ENCODE measurements around the gene ZNF761.
"Not testable (repeated sequence)": the region's sequence is repeated elsewhere in the genome, so short reads cannot be mapped to it uniquely, and the experiment has no call there.

ZNF761 gene

DNA sequence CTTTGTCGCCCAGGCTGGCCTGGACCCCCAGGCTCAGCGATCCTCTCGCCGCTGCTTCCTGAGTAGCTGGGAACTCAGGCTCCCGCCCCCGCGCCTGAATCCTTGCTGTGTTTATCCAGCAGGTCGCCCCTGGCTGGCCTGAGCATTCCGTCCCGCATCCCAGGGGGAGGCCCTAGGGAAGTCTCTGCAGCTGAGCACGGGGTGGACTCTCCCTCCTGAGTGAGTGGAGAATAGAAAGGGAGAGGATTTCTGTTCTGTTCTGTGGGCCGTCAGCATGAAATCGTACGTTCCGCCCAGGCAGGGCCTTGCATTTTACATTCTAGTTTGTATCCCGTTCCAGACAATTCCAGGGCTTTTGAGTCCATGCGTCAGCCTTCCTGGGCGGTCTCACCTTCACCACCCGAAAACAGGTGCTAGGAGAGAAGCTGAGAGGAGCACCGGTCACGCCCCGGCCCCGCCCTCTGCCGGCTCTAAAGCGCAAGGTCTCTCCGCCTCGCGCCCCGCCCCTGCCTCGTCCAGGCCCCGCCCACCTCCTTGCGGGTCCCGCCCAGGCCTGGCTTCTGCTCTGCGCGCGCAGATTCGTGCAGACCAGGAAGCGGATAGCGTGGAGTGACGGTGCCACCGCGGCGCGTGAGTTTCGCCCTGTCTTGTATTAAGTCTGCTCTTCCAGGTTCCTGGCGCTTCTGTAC, at the start of gene ZNF761:
Gene ZNF761 (plus strand): TSS at position 586 of the 689 bp plus-strand sequence. CDS start 15,285 bp downstream, outside the sequence.
- DNase-seq: peak; percentile 83

DNA sequence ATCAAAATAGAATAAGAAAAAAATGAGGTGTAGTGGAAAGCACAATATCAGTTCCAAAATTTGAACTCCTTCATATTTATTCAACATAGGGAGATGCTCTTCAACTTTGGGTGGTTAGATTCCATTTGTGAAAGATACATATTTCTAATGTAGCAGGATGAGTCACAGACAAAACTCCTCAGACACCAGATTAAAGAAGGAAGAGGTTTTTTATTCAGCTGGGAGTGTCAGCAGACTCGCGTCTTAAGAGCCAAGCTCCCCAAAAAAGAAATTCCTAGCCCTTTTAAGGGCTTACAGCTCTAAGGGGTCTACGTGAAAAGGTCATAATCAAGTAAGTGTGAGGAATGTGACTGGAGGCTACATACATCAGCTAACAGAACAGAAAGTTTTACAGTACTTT, 43.6 kb upstream of the ZNF761 start:
- DNase-seq: peak; percentile 32

- peak; percentile 41 for DNase-seq
Observed at GRCh38 chr19:53388904-53389303, 42.9 kb upstream of the ZNF761 start.

GRCh38 chr19:53389571-53389970, 42.2 kb upstream of the ZNF761 start:
- no peak for DNase-seq

- no peak for DNase-seq
Observed at GRCh38 chr19:53389978-53390377, 41.8 kb upstream of the ZNF761 start.

GRCh38 chr19:53394522-53394973, 37.2 kb upstream of the ZNF761 start:
- DNase-seq: peak; percentile 52

- DNase-seq: peak; percentile 92
Observed at GRCh38 chr19:53394974-53395839, 36.6 kb upstream of the ZNF761 start, which contains the start of gene ZNF765. Gene ZNF765, plus strand, starts transcription at chr19:53395149. Its CDS starts 2,867 bp downstream, at chr19:53398016.

DNA sequence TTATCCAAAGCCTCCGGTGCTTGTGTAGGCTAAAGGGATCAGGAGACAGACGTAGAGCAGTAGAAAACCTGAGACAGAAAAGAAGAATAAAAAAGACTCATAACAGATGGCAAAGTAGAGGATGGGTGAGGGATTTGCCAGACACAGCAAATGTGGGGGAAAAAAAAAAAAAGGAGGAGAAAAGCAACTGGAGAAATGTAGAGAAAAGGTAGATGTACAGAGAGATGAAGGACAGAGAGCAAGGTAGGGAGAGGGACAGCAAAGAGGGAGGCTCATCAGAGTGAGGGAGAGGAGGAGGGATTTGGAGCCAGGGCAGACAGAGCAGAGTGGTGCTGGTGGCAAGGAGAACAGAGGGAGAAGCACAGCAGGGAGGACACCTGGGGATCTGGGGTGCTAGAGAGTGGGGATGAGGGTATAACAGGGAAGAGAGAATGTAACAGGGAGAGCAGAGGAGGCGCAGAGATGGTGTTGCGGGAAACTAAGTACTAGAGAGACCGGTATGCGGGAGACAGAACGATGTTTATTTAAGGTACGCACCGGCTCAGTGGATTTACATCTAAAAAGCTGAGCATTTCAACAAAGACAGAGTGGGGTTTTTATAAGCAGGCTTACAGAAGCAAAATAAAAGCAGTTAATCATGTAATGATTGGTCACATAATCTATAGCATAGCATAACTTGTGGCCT, 35.8 kb upstream of the ZNF761 start:
- not testable (repeated sequence) for DNase-seq

DNA sequence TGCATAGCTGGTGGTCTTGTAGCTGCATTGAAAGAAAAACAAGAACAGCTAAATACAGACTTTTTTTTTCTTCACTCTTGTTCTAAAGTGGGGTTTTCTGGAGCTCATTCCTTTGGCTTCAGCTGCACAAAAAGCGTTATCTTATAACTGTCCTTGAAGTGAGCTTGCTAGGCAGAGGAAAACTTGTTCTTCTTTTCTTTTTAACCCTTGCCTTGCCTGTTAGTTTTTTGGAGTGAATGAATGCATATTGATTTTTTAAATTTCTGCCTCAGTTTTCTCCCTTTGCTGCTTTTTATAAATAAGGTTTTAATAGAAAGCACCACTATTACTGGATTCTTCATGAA, 35.3 kb upstream of the ZNF761 start:
- DNase-seq: no peak

DNA sequence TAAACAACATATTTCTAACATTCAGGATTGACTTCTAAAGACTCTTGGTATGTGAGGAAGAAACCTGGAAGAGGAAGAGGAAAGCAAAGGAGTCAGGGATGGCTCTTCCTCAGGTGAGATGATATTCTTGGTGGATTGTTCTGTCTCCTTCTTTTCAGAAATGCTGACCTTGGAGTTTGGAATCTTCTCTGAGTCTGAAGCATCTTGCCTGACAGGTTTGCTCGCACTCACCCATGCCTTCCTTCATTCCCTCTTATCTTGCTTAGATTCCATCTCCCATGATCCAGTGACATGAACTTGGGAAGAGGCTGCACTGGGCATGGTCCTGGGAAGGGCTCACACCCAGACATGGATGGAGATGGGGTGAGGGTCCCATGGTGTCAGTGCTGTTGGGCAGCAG, 33.9 kb upstream of the ZNF761 start:
- not testable (repeated sequence) for DNase-seq

DNA sequence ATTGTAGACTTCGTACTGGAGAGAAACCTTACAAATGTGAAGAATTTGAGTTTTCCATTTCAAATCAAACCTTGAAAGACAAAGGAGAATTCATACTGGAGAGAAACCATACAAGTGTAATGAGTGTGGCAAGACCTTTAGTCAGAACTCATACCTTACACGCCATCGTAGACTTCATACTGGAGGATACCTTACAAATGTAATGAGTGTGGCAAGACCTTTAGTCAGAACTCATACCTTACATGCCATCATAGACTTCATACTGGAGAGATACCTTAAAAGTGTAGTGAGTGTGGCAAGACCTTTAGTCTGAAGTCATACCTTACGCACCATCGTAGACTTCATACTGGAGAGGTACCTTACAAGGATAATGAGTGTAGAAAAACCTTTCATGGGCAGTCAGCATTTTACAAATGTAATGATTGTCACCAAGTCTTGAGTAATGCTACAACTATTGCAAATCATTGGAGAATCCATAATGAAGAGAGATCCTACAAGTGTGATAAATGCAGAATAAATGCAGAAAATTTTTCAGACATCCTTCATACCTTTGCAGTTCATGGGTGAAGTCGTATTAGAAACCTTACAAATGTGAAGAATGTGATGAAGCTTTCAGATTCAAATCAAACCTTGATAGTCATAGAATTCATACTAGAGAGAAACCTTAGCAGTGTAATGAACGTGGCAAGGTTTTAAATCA, 22.1 kb upstream of the ZNF761 start:
- DNase-seq: no peak

DNA sequence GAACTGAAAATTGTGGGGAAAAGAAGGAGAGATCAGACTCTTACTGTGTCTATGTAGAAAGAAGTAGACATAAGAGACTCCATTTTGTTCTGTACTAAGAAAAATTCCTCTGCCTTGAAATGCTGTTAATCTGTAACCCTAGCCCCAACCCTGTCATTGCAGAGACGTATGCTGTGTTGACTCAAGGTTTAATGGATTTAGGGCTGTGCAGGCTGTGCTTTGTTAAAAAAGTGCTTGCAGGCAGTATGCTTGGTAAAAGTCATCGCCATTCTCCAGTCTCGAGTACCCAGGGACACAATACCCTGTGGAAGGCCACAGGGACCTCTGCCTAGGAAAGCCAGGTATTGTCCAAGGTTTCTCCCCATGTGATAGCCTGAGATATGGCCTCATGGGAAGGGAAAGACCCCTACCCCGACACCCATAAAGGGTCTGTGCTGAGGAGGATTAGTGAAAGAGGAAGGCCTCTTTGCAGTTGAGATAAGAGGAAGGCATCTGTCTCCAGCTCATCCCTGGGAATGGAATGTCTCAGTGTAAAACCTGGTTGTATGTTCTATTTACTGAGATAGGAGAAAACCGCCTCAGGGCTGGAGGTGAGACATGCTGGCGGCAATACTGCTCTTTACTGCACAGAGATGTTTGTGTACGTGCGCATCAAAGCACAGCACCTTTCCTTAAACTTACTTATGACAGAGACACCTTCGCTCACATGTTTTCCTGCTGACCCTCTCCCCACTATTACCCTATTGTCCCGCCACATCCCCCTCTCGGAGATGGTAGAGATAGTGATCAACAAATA, 11.1 kb upstream of the ZNF761 start:
- DNase-seq: not testable (repeated sequence)

DNA sequence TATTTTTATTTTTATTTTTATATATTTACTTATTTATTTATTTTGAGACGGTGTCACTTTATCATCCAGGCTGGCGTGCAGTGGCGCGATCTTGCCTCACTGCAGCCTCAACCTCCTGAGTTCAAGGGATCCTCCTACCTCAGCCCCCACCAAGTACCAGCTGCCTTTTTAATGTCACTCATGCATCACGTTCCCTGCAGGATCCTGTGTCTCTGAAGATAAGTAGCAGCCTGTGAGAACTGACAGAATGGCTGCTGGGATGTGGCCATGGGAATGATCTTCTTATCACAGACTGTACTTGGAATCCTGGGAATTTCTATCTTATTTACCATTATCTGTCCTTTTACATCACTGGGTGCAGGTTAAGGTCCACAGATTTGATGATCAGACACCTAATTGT, 9.2 kb upstream of the ZNF761 start:
- DNase-seq: no peak

DNA sequence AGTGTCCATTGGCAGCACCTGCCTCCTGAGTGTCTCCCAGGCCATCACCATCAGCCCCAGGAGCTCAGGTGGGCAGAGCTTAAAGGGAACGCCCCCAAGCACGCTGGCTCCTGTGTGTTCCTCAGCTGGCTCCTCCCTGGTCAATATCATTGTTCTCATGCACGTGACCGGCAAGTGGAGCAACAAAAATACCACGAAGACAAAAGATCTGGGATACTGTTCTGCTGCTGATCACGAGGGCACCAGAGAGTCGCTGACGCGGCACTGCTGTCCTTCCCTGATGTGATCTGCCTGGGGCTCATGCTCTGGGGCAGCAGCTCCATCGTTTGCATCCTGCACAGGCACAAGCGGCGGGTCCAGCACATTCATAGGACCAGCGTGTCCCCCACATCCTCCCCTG, 8.7 kb upstream of the ZNF761 start:
- DNase-seq: not testable (repeated sequence)

GRCh38 chr19:53423680-53424079, 8.1 kb upstream of the ZNF761 start:
- not testable (repeated sequence) for DNase-seq

- DNase-seq: peak; percentile 3
Observed at GRCh38 chr19:53424968-53425597, 6.7 kb upstream of the ZNF761 start.

- DNase-seq: peak; percentile 31
Observed at GRCh38 chr19:53432088-53432661, 391 bp downstream of the ZNF761 start.

GRCh38 chr19:53443809-53444208, 12.0 kb downstream of the ZNF761 start:
- DNase-seq: not testable (repeated sequence)

DNA sequence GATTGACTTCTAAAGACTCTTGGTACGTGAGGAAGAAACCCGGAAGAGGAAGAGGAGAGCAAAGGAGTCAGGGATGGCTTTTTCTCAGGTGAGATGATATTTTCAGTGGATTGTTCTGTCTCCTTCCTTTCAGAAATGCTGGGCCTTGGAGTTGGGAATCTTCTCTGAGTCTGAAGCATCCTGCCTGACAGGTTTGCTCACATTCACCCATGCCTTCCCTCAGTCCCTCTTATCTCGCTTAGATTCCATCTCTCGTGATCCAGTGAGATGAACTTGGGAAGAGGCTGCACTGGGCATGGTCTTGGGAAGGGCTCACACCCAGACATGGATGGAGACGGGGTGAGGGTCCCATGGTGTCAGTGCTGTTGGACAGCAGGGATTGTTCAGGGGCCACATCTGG, 15.4 kb downstream of the ZNF761 start:
- DNase-seq: not testable (repeated sequence)

GRCh38 chr19:53455828-53456227, 24.0 kb downstream of the ZNF761 start:
- no peak for DNase-seq

Measured in HCEC 1CT (cell line).